Endothelial cell of umbilical vein (primary cell): ENCODE results near the gene SLC13A1. TPM values are rescaled to one million over a fixed set of nuclear protein-coding genes. Genes with fewer than 3 reads are reported as not detected.

Experiments
- BruUV-seq: library from RNA; stranded (reverse); fragments of 400-500 nt; replicated peaks from 2 replicates; lab custom pipeline; 2021; lab: Mats Ljungman, UMichigan
- CTCF ChIA-PET: fragments of 300-600, 350-600 bp; sonication (Branson Sonifier 250); formaldehyde crosslinking; loops from one replicate; lab custom pipeline; 2021; ENCODE audit warnings: antibody characterized with exemption, inconsistent platforms; lab: Charles Lee
- POLR2A ChIA-PET: fragments of 300-600, 350-600 bp; sonication (Branson Sonifier 250); formaldehyde crosslinking; loops from one replicate; lab custom pipeline; 2021; ENCODE audit warnings: antibody characterized with exemption, inconsistent platforms; lab: Charles Lee
- DNase-seq: peaks from one replicate; pipeline ENCODE4 v3.0.0-alpha.2; 2011; ENCODE audit warnings: low read depth, low spot score
- FAIRE-seq: peaks from 2 replicates; lab custom pipeline; 2011; peaks lifted over from hg19 to GRCh38; lab: Jason Lieb, UNC
- H2AFZ ChIP-seq: 2 replicates; pipeline ENCODE4 v1.6.0; 2012; ENCODE audit warnings: low read depth, low read length, control low read depth, inconsistent platforms
- H3K27ac ChIP-seq: 2 replicates; pipeline ENCODE4 v1.5.1; 2011; ENCODE audit warnings: low read depth, mild to moderate bottlenecking, control low read depth, low read length, moderate library complexity; ENCODE audit not compliant: insufficient read depth
- H3K27me3 ChIP-seq, 2 experiments: 2 replicates each; pipeline versions ENCODE4 v1.6.0 to v1.6.1; 2011; ENCODE audit warnings: low read length in 2 of 2, mixed read lengths in 1 of 2; ENCODE audit not compliant: control insufficient read depth in 2 of 2, insufficient read depth in 2 of 2
- H3K36me3 ChIP-seq, 2 experiments: 2 replicates in 1 of 2; 3 replicates in 1 of 2; pipeline ENCODE4 v1.5.1; 2011; ENCODE audit warnings: low read length in 2 of 2, mild to moderate bottlenecking in 1 of 2, moderate library complexity in 1 of 2; ENCODE audit not compliant: control insufficient read depth in 2 of 2, insufficient read depth in 2 of 2; ENCODE audit errors: extremely low read depth in 1 of 2
- H3K4me1 ChIP-seq: 3 replicates; pipeline ENCODE4 v1.5.1; 2011; ENCODE audit warnings: mild to moderate bottlenecking, low read length; ENCODE audit not compliant: control insufficient read depth, insufficient read depth; ENCODE audit errors: extremely low read depth
- H3K4me2 ChIP-seq: 2 replicates; pipeline ENCODE4 v1.6.1; 2011; ENCODE audit warnings: low read length, control low read depth, mixed read lengths; ENCODE audit not compliant: insufficient read depth
- H3K4me3 ChIP-seq, 3 experiments: fragments of 200-600 bp in 1 of 3; sonication (generic), shearing (Covaris generic) in 1 of 3; replicated peaks in 1 of 3; 2 replicates each; pipeline ENCODE4 v1.5.1; 2011 to 2016; ENCODE audit warnings: control low read depth in 3 of 3, low read length in 3 of 3, mild to moderate bottlenecking in 2 of 3, inconsistent platforms in 1 of 3, low read depth in 1 of 3, moderate library complexity in 1 of 3; ENCODE audit not compliant: insufficient read depth in 1 of 3
- H3K79me2 ChIP-seq: 2 replicates; pipeline ENCODE4 v1.6.0; 2012; ENCODE audit warnings: low read length, inconsistent platforms; ENCODE audit not compliant: control insufficient read depth, insufficient read depth
- H3K9ac ChIP-seq: replicated peaks from 2 replicates; pipeline ENCODE3; 2011; ENCODE audit warnings: low read length, control low read depth; ENCODE audit not compliant: insufficient read depth; ENCODE audit errors: extremely low read depth
- H3K9me1 ChIP-seq: replicated peaks from 3 replicates; pipeline ENCODE4 v1.6.0; 2011; ENCODE audit warnings: mild to moderate bottlenecking, low read length; ENCODE audit not compliant: control insufficient read depth, insufficient read depth; ENCODE audit errors: extremely low read depth
- H3K9me3 ChIP-seq: replicated peaks from 2 replicates; pipeline ENCODE4 v1.5.1; 2012; ENCODE audit warnings: low read length, inconsistent platforms; ENCODE audit not compliant: control insufficient read depth, insufficient read depth
- H4K20me1 ChIP-seq: replicated peaks from 2 replicates; pipeline ENCODE3; 2011; ENCODE audit warnings: mild to moderate bottlenecking, low read length; ENCODE audit not compliant: control insufficient read depth, insufficient read depth; ENCODE audit errors: extremely low read depth
- EZH2 ChIP-seq: IDR thresholded peaks from 2 replicates; pipeline ENCODE4 v1.6.1; 2012; ENCODE audit warnings: borderline replicate concordance, low read depth, mild to moderate bottlenecking, moderate library complexity, low read length, inconsistent platforms; ENCODE audit not compliant: severe bottlenecking
- FOS ChIP-seq: IDR thresholded peaks from 2 replicates; pipeline ENCODE4 v1.6.1; 2011; ENCODE audit warnings: mild to moderate bottlenecking, low read length, moderate library complexity, borderline replicate concordance; ENCODE audit not compliant: insufficient read depth
- GATA2 ChIP-seq: IDR thresholded peaks from 2 replicates; pipeline ENCODE4 v1.7.0; 2011; ENCODE audit warnings: low read depth, mild to moderate bottlenecking, moderate library complexity, mixed read lengths, low read length; ENCODE audit not compliant: insufficient read length, insufficient read depth
- JUN ChIP-seq: IDR thresholded peaks from 2 replicates; pipeline ENCODE4 v1.6.1; 2011; ENCODE audit warnings: borderline replicate concordance, low read depth; ENCODE audit not compliant: insufficient read length, insufficient read depth
- MYC ChIP-seq: IDR thresholded peaks from one replicate; pipeline ENCODE4 v1.6.1; 2011; ENCODE audit warnings: mild to moderate bottlenecking, low read depth, low read length
- POLR2A ChIP-seq: IDR thresholded peaks from 2 replicates; pipeline ENCODE4 v1.6.1; 2012; ENCODE audit warnings: low read depth, mild to moderate bottlenecking, control low read depth, low read length
- POLR2AphosphoS5 ChIP-seq: IDR thresholded peaks from 2 replicates; pipeline ENCODE4 v1.6.1; 2012; ENCODE audit warnings: low read depth, mild to moderate bottlenecking, control low read depth, low read length, moderate library complexity; ENCODE audit not compliant: insufficient read depth
- dilution Hi-C: fragments of 300-500 bp; cut with MboI; formaldehyde crosslinking; loops from one replicate; pipeline ENCODE4 v1.15.0; 2019; ENCODE audit warnings: low sequenced_read_pairs; ENCODE audit not compliant: extremely low pct_ligation_motif_present
- intact Hi-C: fragments of 100-400 bp; cut with micrococcal nuclease; formaldehyde crosslinking; loops from one replicate; pipeline ENCODE4 v1.10.0; 2022
- polyA plus RNA-seq, 4 experiments: library from polyadenylated mRNA; depleted of rRNA in 3 of 4; stranded (reverse) in 3 of 4; unstranded in 1 of 4; fragments of >200 nt; gene quantifications; 2 replicates each; pipeline versions ENCODE4 v1.2.1 to v1.2.3, GENCODE V29; 2011 to 2012; ENCODE audit warnings: missing spikeins in 1 of 4
- total RNA-seq: library from RNA; stranded (reverse); gene quantifications from 2 replicates; pipeline ENCODE4 v1.2.3, GENCODE V29; 2021
- TF ChIP-seq, protein P1 (sequence below): IDR thresholded peaks from 2 replicates; pipeline ENCODE4 v1.6.1; 2011; ENCODE audit not compliant: insufficient read depth, insufficient read length
- TF ChIP-seq, protein P2 (sequence below), 2 donors: IDR thresholded peaks; 1 replicate in 1 of 2; 2 replicates in 1 of 2; pipeline ENCODE4 v1.5.1; 2011; ENCODE audit warnings: low read length in 2 of 2, mild to moderate bottlenecking in 2 of 2, moderate library complexity in 2 of 2, control low read depth in 1 of 2, inconsistent platforms in 1 of 2, low read depth in 1 of 2; ENCODE audit not compliant: insufficient read depth in 1 of 2; ENCODE audit errors: extremely low read depth in 1 of 2

Gene SLC13A1
- total and polyA plus RNA-seq, 2 donors (not counting 3 experiments of a cell fraction or from before 2014, with no cell fraction given): not detected

DNA sequence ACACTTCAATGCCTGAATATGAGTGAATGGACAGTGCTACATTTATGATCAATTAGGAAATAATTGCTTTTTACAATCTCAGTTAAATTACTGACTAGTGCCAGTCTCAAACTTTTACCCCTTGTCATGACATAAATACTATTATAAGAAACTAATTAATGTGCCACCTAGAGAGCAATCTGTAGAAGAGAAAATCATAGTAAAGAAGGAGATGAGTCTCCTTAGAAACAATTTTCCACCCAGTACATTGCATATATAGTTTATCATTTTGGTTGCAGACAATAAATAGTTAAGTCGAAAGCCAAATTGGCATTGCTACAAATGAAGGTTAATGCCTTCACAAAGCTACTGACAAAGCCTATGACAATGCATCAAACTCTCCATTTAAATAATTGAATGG is 68.6 kb downstream of the SLC13A1 start:
- H3K9ac ChIP-seq: no peak overlapping the region
- H4K20me1 ChIP-seq: no peaks in the 10 kb centered on the region
- dilution Hi-C loops (no loop called here), intact Hi-C loops (no loop called here)
- H3K9me1 ChIP-seq: no peaks in the 10 kb centered on the region
- H3K9me3 ChIP-seq: no peaks in the 10 kb centered on the region
- no TSS peak for BruUV-seq
- H3K4me2 ChIP-seq: no peak overlapping the region
- H3K36me3 ChIP-seq: no peaks in the 10 kb centered on the region
- ChIA-PET POLR2A (no interaction called here), CTCF (interaction anchor here (0.6 to 2.0 kb wide), 8 partner anchors 10 to 328 kb away, joined by 3 to 5 read pairs (median 3); no protein-coding TSS in a partner anchor)
- H3K4me1 ChIP-seq: no peaks in the 10 kb centered on the region
- TF ChIP-seq EZH2 (no peak), POLR2AphosphoS5 (no peak), GATA2 (no peak), MYC (no peak), POLR2A (no peak), JUN (no peak), FOS (no peak)
- TF ChIP-seq, protein P1, sequence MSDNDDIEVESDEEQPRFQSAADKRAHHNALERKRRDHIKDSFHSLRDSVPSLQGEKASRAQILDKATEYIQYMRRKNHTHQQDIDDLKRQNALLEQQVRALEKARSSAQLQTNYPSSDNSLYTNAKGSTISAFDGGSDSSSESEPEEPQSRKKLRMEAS: no peak
- TF ChIP-seq, protein P2, sequence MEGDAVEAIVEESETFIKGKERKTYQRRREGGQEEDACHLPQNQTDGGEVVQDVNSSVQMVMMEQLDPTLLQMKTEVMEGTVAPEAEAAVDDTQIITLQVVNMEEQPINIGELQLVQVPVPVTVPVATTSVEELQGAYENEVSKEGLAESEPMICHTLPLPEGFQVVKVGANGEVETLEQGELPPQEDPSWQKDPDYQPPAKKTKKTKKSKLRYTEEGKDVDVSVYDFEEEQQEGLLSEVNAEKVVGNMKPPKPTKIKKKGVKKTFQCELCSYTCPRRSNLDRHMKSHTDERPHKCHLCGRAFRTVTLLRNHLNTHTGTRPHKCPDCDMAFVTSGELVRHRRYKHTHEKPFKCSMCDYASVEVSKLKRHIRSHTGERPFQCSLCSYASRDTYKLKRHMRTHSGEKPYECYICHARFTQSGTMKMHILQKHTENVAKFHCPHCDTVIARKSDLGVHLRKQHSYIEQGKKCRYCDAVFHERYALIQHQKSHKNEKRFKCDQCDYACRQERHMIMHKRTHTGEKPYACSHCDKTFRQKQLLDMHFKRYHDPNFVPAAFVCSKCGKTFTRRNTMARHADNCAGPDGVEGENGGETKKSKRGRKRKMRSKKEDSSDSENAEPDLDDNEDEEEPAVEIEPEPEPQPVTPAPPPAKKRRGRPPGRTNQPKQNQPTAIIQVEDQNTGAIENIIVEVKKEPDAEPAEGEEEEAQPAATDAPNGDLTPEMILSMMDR (IDR thresholded peaks at IDR 0.05; ENCODE audit: extremely low read depth in 1 of 2, insufficient read depth in 1 of 2, low read depth in 1 of 2, low read length in 2 of 2): no peak
- no peak overlapping the region for H2AFZ ChIP-seq
- FAIRE-seq: no peak
- no peaks in the 10 kb centered on the region for H3K79me2 ChIP-seq
- no peak overlapping the region for H3K27ac ChIP-seq
- no peak overlapping the region for H3K4me3 ChIP-seq
- no peak for DNase-seq
- no peaks in the 10 kb centered on the region for H3K27me3 ChIP-seq
